ENCODE results near the gene ODF2L. TPM values are rescaled to one million over a fixed set of nuclear protein-coding genes. Genes with fewer than 3 reads are reported as not detected.
"Not testable (repeated sequence)": the region's sequence is repeated elsewhere in the genome, so short reads cannot be mapped to it uniquely, and the experiment has no call there.

ODF2L gene
- total RNA-seq, 1 experiment from 2014 or later, result 19.6 TPM

DNA sequence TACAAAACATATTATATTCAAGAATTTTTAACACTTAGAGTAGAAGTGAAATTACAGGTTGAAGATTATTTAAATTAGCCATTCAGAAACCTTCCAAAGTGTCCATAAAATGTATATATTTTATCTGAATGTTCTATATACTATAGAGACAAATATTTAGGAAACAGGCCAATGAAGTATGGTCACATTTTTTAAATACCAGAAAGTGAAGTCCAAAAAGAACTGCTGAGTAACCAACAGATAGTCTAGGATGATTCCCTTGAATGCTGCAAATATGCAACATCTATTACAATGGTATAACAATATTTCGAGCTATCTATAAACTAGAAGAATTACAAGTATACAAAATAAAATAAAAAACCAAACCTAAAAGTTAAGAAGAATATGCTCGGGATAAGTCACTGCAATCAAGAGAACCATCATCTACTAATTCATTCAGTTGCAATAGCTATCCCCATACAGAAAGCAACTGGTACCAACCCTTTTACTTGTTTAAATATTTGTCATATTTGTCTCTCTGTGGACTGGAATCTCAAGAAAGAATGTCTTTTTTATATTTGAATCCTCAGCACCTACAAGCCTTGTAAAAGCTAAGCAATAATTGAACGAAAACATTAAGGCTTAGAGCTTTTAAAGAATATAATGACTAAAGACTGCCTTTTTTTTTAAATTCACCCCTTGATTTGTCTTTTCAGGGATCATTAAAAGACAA is 8.1 kb downstream of the ODF2L start:
- DNase-seq (ENCODE audit: low spot score), result no peak

DNA sequence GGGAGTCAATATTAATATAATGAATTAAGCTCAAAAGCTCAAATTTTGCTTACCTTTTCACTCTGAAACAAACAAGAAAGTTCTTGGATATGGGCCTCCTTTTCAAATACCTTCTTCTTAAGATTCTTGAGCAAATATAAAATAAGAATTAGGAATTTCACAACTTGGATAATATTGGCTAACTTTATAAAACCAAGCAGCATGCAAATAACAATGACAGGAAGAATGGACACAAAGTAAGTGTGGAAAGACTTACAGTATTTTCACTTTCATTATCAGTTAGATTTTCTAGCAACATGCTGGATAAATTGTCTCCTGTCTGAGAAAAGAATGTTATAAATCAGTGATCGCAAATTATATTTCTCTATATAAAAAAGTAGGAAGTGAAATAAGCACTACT is 13.2 kb downstream of the ODF2L start:
- DNase-seq (ENCODE audit: low spot score), result no peak

DNA sequence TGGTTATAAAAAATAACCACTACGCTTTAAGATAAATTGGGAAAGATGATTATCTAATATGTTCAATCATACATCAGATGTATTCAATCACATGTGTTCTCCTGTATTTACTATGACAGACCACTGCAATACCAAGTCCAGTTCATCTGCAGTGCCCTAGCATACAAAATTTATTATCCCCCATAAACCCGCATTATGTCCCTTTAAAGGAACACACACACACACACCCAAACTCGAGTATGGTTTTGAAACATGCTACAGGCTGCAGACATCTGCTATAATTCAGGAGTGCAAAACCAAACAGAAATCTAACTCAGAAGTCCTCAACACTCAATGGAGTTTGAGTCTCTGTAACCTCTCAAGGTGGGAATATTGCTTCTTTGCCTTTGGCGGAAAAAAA is 14.9 kb downstream of the ODF2L start:
- no peak for DNase-seq (ENCODE audit: low spot score)

DNA sequence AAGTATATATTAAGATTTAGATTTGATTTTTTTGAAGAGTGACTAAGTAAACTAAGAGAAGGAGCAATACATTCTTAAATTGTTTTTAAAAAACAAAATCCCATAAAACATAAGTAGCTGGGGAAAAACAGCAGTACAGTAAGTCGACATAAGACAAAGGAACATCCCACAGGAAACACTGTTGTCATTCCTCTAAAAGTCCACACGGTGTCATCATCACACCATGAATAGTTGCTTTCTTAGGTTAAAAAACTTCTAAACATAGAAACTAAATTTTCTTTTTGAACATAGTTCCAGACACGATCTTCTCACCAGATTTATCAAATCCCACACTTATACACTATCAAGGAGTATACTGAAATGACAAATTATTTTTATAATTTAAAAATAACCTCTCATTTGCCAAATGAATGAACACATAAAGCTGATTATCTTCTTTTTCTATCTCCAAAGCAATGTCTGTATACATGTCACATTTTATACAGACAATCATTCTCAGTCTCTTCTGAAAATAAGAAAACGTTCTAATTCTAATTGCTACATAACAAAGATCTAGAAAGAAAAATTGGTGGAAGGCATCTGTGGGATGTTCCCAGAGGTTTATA is 15.8 kb downstream of the ODF2L start:
- DNase-seq (ENCODE audit: low spot score), result peak; percentile 44

DNA sequence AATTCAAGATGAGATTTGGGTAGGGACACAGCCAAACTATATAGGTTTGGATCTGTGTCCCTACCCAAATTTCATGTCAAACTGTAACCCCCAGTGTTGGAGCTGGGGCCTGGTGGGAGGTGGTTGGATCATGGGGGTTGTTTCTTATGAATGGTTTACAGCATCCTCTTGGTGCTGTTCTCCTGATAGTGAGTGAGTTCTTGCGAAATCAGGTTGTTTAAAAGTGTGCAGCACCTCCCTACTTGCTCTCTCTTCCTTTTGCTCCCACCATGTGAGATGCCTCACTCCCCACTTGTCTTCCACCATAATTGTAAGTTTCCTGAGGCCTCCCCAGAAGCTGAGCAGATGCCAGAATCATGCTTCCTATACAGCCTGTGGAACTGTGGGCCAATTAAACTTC is 17.3 kb downstream of the ODF2L start:
- no peak for DNase-seq (ENCODE audit: low spot score)

- DNase-seq (ENCODE audit: low spot score), result no peak
Observed at GRCh38 chr1:86377341-86377740, 18.8 kb downstream of the ODF2L start.

- no peak for DNase-seq (ENCODE audit: low spot score)
Observed at GRCh38 chr1:86375688-86376087, 20.4 kb downstream of the ODF2L start.

GRCh38 chr1:86370601-86371022 is 25.5 kb downstream of the ODF2L start:
- DNase-seq (ENCODE audit: low spot score), result no peak

DNA sequence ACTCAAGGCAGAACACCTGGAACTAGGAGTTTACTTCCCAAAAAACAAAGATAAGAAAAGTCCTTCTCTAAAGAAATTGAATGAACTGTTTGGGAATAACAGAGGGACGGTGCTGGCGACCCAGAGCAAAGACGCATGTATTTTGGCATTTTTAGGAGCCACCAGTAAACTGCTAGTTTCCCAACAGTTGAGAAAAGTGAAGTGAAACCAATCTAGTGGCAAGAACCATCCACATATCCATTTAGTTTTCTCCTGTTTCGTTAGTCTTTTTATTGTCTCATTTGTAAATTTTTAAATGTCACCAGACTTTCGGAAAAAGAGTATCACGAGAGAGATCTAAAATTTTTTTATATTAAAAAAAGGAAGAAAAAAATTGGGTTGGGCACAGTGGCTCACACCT is 30.2 kb downstream of the ODF2L start:
- DNase-seq (ENCODE audit: low spot score), result no peak

GRCh38 chr1:86362807-86363206 is 33.3 kb downstream of the ODF2L start:
- no peak for DNase-seq (ENCODE audit: low spot score)

- no peak for DNase-seq (ENCODE audit: low spot score)
Observed at GRCh38 chr1:86357796-86358195, 38.3 kb downstream of the ODF2L start.

- peak; percentile 1 for DNase-seq (ENCODE audit: low spot score)
Observed at GRCh38 chr1:86356247-86356646, 39.9 kb downstream of the ODF2L start.

GRCh38 chr1:86352086-86352485 is 44.0 kb downstream of the ODF2L start:
- no peak for DNase-seq (ENCODE audit: low spot score)

- DNase-seq (ENCODE audit: low spot score), result not testable (repeated sequence)
Observed at GRCh38 chr1:86350230-86350629, 45.9 kb downstream of the ODF2L start.

DNA sequence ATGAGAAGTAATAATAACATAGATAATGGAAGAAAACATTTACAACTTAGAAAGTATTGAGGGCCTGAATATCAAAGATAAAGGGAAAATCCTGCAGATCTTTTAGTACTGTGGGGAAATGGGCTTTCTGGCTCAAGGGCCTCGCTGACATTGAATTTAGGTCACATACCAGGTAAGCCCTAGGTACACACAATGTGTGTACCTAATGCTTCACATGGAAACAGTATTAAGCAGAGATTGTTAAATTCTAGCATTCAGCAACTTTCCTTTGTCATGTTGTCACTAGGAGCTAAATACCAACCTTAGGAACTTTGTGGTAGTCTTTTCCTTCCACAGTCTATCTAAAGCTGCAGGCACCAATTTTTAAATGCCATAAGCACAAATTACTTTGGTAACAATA is 49.7 kb downstream of the ODF2L start:
- no peak for DNase-seq (ENCODE audit: low spot score)

- DNase-seq (ENCODE audit: low spot score), result no peak
Observed at GRCh38 chr1:86345042-86345441, 51.1 kb downstream of the ODF2L start.

- no peak for DNase-seq (ENCODE audit: low spot score)
Observed at GRCh38 chr1:86339906-86340305, 56.2 kb downstream of the ODF2L start.

DNA sequence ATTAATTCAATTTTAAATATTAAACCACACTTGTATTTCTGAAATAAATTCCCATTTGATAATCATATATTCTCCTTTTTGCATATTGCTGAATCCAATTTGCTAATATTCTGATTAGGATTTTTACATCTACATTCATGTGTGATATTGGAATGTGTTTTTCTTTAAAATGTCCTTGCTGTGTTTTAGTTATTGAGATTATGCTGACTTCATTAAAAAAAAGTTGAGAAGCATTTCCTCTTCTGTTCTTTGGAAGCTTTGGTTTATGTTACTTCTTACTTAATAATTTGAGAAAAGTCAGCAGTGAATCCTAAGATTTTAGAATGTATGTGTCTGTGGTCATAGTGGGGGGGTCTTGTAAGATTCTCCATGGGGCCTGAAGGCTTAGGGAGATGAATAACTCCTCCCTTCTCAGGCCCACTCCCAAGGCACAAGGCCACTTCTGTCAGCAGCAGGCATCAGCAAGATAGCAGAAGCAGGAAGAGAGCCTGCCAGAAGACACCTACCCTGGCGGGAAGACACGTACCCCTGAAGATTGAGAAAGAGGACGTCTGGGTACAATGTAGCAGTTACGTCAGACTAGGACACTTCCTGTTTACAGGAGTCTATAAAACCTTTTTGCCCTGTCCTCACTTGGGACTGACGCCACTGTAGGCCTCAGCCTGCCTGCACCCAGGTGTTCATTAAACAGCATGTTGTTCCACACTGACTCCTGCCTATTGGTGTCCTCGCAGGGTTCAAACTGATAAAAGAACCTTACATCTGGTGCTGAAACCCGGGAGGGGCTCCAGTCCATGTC is 56.9 kb downstream of the ODF2L start:
- DNase-seq (ENCODE audit: low spot score), result no peak

DNA sequence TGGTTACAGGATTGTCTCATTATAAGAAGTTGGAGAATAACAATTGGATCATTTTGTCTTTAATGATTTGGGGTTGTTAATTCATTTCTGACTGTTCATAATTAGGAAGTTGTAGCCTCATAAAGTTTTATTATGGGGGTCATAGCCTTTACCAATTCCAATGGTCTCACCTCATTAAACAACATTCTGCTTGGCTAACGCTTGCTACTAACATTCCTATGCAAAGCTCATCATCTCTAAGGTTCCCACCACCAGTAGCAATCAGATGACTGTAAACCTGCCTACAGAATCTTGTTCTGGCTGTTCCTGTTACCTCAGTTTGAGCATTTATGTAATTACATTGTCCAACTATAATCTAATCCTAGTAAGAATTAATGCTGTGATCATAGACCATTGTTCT is 60.2 kb downstream of the ODF2L start:
- DNase-seq (ENCODE audit: low spot score), result no peak

GRCh38 chr1:86325264-86325663 is 70.9 kb downstream of the ODF2L start:
- no peak for DNase-seq (ENCODE audit: low spot score)

GRCh38 chr1:86324130-86324822 is 71.8 kb downstream of the ODF2L start:
- peak; percentile 0 for DNase-seq (ENCODE audit: low spot score)

- DNase-seq (ENCODE audit: low spot score), result no peak
Observed at GRCh38 chr1:86322241-86322640, 73.9 kb downstream of the ODF2L start.
